ENCODE measurements around the gene OGFOD1.

Gene OGFOD1

DNA sequence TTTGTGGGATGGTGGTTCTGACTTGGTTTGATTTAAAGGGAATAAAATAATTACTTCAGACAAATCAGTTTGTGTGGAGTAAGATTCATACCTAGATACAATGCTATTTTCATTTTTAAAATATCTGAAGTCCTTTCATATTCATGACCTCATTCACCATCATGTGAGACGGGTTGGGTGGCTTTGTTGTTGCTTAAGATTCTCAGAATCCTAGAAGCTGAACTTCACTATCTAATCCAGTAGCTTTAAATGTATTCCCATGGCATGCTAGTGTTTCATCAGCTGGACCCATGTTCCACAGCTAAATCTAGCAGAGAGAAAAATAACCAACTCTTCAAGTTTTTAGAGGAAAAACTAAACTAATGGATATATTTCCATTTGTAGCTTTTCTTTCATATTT is 23.3 kb upstream of the OGFOD1 start:
- no peak for DNase-seq (ENCODE audit: low read depth in 1 of 2, low spot score in 1 of 2)
- Histone ChIP-seq H3K27ac (replicated peaks) (no peak overlapping the region), H3K4me3 (replicated peaks; ENCODE audit: insufficient read depth, low read length) (no peak overlapping the region), H3K27me3 (ENCODE audit: insufficient read depth, poor library complexity, severe bottlenecking) (no peaks in the 10 kb centered on the region)
- TF ChIP-seq, protein P1, sequence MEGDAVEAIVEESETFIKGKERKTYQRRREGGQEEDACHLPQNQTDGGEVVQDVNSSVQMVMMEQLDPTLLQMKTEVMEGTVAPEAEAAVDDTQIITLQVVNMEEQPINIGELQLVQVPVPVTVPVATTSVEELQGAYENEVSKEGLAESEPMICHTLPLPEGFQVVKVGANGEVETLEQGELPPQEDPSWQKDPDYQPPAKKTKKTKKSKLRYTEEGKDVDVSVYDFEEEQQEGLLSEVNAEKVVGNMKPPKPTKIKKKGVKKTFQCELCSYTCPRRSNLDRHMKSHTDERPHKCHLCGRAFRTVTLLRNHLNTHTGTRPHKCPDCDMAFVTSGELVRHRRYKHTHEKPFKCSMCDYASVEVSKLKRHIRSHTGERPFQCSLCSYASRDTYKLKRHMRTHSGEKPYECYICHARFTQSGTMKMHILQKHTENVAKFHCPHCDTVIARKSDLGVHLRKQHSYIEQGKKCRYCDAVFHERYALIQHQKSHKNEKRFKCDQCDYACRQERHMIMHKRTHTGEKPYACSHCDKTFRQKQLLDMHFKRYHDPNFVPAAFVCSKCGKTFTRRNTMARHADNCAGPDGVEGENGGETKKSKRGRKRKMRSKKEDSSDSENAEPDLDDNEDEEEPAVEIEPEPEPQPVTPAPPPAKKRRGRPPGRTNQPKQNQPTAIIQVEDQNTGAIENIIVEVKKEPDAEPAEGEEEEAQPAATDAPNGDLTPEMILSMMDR (IDR thresholded peaks at IDR 0.05; ENCODE audit: insufficient read depth, low read length): no peak
- no peak for TF ChIP-seq GABPA (IDR thresholded peaks at IDR 0.05; ENCODE audit: low read depth)
- no peak for TF ChIP-seq SPI1 (IDR thresholded peaks at IDR 0.05; ENCODE audit: borderline replicate concordance, low read depth)
- no peak for TF ChIP-seq POLR2AphosphoS5 (IDR thresholded peaks at IDR 0.05; ENCODE audit: low read depth)
- TF ChIP-seq, protein P2, sequence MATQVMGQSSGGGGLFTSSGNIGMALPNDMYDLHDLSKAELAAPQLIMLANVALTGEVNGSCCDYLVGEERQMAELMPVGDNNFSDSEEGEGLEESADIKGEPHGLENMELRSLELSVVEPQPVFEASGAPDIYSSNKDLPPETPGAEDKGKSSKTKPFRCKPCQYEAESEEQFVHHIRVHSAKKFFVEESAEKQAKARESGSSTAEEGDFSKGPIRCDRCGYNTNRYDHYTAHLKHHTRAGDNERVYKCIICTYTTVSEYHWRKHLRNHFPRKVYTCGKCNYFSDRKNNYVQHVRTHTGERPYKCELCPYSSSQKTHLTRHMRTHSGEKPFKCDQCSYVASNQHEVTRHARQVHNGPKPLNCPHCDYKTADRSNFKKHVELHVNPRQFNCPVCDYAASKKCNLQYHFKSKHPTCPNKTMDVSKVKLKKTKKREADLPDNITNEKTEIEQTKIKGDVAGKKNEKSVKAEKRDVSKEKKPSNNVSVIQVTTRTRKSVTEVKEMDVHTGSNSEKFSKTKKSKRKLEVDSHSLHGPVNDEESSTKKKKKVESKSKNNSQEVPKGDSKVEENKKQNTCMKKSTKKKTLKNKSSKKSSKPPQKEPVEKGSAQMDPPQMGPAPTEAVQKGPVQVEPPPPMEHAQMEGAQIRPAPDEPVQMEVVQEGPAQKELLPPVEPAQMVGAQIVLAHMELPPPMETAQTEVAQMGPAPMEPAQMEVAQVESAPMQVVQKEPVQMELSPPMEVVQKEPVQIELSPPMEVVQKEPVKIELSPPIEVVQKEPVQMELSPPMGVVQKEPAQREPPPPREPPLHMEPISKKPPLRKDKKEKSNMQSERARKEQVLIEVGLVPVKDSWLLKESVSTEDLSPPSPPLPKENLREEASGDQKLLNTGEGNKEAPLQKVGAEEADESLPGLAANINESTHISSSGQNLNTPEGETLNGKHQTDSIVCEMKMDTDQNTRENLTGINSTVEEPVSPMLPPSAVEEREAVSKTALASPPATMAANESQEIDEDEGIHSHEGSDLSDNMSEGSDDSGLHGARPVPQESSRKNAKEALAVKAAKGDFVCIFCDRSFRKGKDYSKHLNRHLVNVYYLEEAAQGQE (IDR thresholded peaks at IDR 0.05; ENCODE audit: insufficient replicate concordance, low read depth): no peak

DNA sequence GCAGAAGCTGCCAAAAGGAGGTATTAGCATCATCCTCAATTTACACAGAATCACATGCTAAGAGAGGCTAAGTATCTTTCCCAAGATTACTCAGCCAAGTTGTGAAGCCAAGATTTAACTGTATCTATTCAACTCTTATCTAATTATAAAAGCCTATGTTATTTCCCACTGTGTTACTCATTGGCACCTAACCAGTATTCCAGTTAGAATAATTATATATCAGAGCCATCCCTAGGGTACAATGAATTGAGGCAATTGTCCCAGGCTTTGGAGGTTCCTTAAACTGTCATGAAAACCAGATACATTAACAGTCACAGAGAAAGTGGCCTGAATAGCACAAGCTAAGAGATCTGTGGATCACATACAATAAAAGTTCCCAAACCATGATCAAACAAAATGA is 15.1 kb upstream of the OGFOD1 start:
- no peaks in the 10 kb centered on the region for H3K27me3 ChIP-seq (ENCODE audit: insufficient read depth, poor library complexity, severe bottlenecking)
- no peak overlapping the region for H3K27ac ChIP-seq (replicated peaks)
- DNase-seq (ENCODE audit: low read depth in 1 of 2, low spot score in 1 of 2): no peak
- H3K4me3 ChIP-seq (replicated peaks; ENCODE audit: insufficient read depth, low read length): no peak overlapping the region
- TF ChIP-seq, protein P2 (IDR thresholded peaks at IDR 0.05; ENCODE audit: insufficient replicate concordance, low read depth): no peak
- no peak for TF ChIP-seq SPI1 (IDR thresholded peaks at IDR 0.05; ENCODE audit: borderline replicate concordance, low read depth)
- TF ChIP-seq GABPA (IDR thresholded peaks at IDR 0.05; ENCODE audit: low read depth): no peak
- TF ChIP-seq, protein P1 (IDR thresholded peaks at IDR 0.05; ENCODE audit: insufficient read depth, low read length): no peak
- no peak for TF ChIP-seq POLR2AphosphoS5 (IDR thresholded peaks at IDR 0.05; ENCODE audit: low read depth)

DNA sequence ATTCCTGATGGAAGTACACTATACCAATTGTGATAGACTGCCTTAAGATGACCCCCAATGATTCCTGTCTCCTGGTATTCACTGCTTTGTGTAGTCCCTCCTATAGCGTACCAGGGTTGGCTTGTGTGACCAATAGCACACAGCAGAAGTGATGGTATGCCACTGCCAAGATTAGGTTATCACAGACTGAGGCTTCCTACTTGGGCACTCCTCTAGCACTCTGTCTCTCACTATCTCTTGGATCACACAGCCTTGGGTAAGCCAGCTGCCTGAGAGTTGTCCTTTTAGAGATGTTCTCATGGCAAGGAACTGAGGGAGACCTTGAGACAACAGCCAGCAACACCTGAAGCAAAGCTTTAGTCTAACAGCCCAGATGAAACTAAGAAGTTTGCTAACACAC is 13.3 kb upstream of the OGFOD1 start:
- no peak for DNase-seq (ENCODE audit: low read depth in 1 of 2, low spot score in 1 of 2)
- TF ChIP-seq GABPA (IDR thresholded peaks at IDR 0.05; ENCODE audit: low read depth) (no peak), SPI1 (IDR thresholded peaks at IDR 0.05; ENCODE audit: borderline replicate concordance, low read depth) (no peak), POLR2AphosphoS5 (IDR thresholded peaks at IDR 0.05; ENCODE audit: low read depth) (no peak)
- TF ChIP-seq, protein P1 (IDR thresholded peaks at IDR 0.05; ENCODE audit: insufficient read depth, low read length): no peak
- TF ChIP-seq, protein P2 (IDR thresholded peaks at IDR 0.05; ENCODE audit: insufficient replicate concordance, low read depth): no peak
- Histone ChIP-seq H3K27me3 (ENCODE audit: insufficient read depth, poor library complexity, severe bottlenecking) (no peaks in the 10 kb centered on the region), H3K27ac (replicated peaks) (no peak overlapping the region), H3K4me3 (replicated peaks; ENCODE audit: insufficient read depth, low read length) (no peak overlapping the region)
